ENCODE data around the gene CBX1. TPM values are rescaled to one million over a fixed set of nuclear protein-coding genes. Genes with fewer than 3 reads are reported as not detected.

Gene CBX1
- total RNA-seq, 1 donor from 2014 or later: 74.9 TPM

DNA sequence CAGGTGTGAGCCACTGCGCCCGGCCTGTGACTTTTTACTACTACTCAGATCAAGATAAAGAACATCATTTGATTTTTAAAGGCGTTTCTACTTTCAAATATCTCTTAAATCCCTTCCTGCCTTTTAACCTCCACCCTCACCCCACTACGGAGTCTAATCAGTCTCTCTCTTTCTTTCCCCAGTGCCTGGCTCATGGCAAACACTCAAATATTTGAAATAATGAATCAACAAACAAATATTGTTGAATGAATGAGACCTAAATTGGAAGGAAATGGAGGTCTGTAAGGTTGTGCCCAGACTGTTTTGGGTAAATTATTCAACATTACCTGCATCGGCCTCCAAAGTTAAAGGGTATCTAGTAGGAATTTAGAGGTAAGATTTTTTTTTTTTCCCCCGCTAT, 78.4 kb downstream of the CBX1 start:
- Mint-ChIP-seq H3K36me3 (ENCODE audit: low read depth) (no peaks in the 10 kb centered on the region), H3K27me3 (ENCODE audit: low read depth) (no peaks in the 10 kb centered on the region), H3K4me3 (ENCODE audit: unreplicated experiment) (no peak overlapping the region), H3K27ac (ENCODE audit: unreplicated experiment) (no peak overlapping the region), H3K9me3 (ENCODE audit: low read depth) (no peaks in the 10 kb centered on the region), H3K4me1 (ENCODE audit: low read depth) (peaks cover 40% of the 10 kb centered on the region)
- TF ChIP-seq, protein P1, sequence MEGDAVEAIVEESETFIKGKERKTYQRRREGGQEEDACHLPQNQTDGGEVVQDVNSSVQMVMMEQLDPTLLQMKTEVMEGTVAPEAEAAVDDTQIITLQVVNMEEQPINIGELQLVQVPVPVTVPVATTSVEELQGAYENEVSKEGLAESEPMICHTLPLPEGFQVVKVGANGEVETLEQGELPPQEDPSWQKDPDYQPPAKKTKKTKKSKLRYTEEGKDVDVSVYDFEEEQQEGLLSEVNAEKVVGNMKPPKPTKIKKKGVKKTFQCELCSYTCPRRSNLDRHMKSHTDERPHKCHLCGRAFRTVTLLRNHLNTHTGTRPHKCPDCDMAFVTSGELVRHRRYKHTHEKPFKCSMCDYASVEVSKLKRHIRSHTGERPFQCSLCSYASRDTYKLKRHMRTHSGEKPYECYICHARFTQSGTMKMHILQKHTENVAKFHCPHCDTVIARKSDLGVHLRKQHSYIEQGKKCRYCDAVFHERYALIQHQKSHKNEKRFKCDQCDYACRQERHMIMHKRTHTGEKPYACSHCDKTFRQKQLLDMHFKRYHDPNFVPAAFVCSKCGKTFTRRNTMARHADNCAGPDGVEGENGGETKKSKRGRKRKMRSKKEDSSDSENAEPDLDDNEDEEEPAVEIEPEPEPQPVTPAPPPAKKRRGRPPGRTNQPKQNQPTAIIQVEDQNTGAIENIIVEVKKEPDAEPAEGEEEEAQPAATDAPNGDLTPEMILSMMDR (IDR thresholded peaks at IDR 0.05): no peak
- no peak for DNase-seq (ENCODE audit: low spot score)

DNA sequence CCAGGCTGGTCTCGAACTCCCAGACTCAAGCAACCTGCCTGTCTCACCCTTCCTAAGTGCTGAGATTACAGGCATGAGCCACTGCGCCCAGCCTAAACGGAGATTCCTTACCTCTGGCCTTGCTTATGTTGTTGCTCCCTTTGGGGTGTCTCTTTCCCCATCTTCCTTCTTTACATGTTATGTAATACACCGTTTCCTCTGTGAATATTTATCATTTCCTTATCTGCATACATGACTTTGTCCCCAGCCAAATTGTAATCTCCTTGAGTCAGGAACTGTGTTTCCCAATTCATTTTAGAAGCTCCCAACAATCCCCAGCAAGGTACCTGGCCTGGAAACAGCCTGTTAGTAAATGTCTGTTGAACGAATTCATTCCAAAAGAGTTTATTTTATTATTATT, 79.3 kb downstream of the CBX1 start:
- TF ChIP-seq, protein P1 (IDR thresholded peaks at IDR 0.05): no peak
- Mint-ChIP-seq H3K27ac (ENCODE audit: unreplicated experiment) (no peak overlapping the region), H3K36me3 (ENCODE audit: low read depth) (no peaks in the 10 kb centered on the region), H3K4me3 (ENCODE audit: unreplicated experiment) (no peak overlapping the region), H3K9me3 (ENCODE audit: low read depth) (no peaks in the 10 kb centered on the region), H3K27me3 (ENCODE audit: low read depth) (no peaks in the 10 kb centered on the region), H3K4me1 (ENCODE audit: low read depth) (peaks cover 39% of the 10 kb centered on the region)
- no peak for DNase-seq (ENCODE audit: low spot score)

Small RNA genes within 50 kb of the gene (microRNA-seq; reads per million reads assigned to microRNA genes)
- 2,184 reads per million, percentile 84 among the genes with 10 or more reads in this experiment for gene MIR152 (ENCODE audit: borderline number of aligned reads)

Other genes with a start within 250 kb of the CBX1 start
- gene SP2, start 205.2 kb downstream of the CBX1 start, total RNA-seq: 13.5 to 16.8 TPM (median 16.0 TPM) in 3 replicates
- gene PNPO, start 159.9 kb downstream of the CBX1 start, total RNA-seq: 6.3 to 9.0 TPM (median 8.2 TPM) in 3 replicates
- not detected in 3 replicates for gene PRR15L, start 143.6 kb downstream of the CBX1 start, total RNA-seq
- gene CDK5RAP3, start 130.4 kb downstream of the CBX1 start, total RNA-seq: 99.2 to 123 TPM (median 105 TPM) in 3 replicates
- gene COPZ2, start 63.7 kb downstream of the CBX1 start, total RNA-seq: 157 to 228 TPM (median 219 TPM) in 3 replicates
- 290 to 445 TPM (median 444 TPM) in 3 replicates for gene NFE2L1, start 53.1 kb downstream of the CBX1 start, total RNA-seq
- gene SNX11, start 6.3 kb upstream of the CBX1 start, total RNA-seq: 22.3 to 24.7 TPM (median 22.5 TPM) in 3 replicates

Data from chondrocyte (in vitro differentiated cells).